Thyroid gland (tissue), 4 donors: Measurements from ENCODE around the gene ZBTB7A. TPM values are rescaled to one million over a fixed set of nuclear protein-coding genes. Genes with fewer than 3 reads are reported as not detected.

ENCODE experiments used
- DNase-seq, 2 donors: peaks; one replicate each; pipeline ENCODE4 v3.0.0-alpha.2; 2019
- H3K27ac ChIP-seq, 3 donors: fragments of 200-600 bp; sonication (generic); 1 replicate in 2 of 3; 2 replicates in 1 of 3; pipeline ENCODE4 v1.5.1; 2016 to 2019; ENCODE audit warnings: mild to moderate bottlenecking in 1 of 3, moderate library complexity in 1 of 3
- H3K27me3 ChIP-seq: fragments of 200-600 bp; sonication (generic); one replicate; pipeline ENCODE4 v1.5.1; 2019
- H3K36me3 ChIP-seq, 2 donors: fragments of 200-600 bp; sonication (generic); one replicate each; pipeline ENCODE4 v1.5.1; 2016 to 2019
- H3K4me1 ChIP-seq, 2 donors: fragments of 200-600 bp; sonication (generic); one replicate each; pipeline ENCODE4 v1.5.1; 2017 to 2019
- H3K4me3 ChIP-seq, 3 donors: fragments of 200-600 bp; sonication (generic); replicated peaks in 1 of 3; 1 replicate in 2 of 3; 2 replicates in 1 of 3; pipeline ENCODE4 v1.5.1; 2016; ENCODE audit warnings: mild to moderate bottlenecking in 1 of 3
- H3K9me3 ChIP-seq: fragments of 200-600 bp; sonication (generic); one replicate; pipeline ENCODE4 v1.5.1; 2017
- POLR2A ChIP-seq, 2 donors: fragments of 450-650 bp; IDR thresholded peaks; one replicate each; pipeline ENCODE4 v1.6.1; 2017; ENCODE audit warnings: antibody characterized with exemption in 2 of 2, mild to moderate bottlenecking in 2 of 2, moderate library complexity in 1 of 2
- WGBS, 2 donors: methylation state at CpG; one replicate each; pipeline ENCODE4 v1.1.5; 2017; 5-methylcytosine and 5-hydroxymethylcytosine counted together
- intact Hi-C: fragments of 100-400 bp; cut with DNase I; formaldehyde crosslinking; loops from one replicate; pipeline ENCODE4 v1.15.1; 2023
- total RNA-seq, 4 donors: library from RNA; depleted of rRNA; stranded (reverse); fragments of >200 nt; gene quantifications; one replicate each; pipeline ENCODE4 v1.2.3, GENCODE V29; 2016
- TF ChIP-seq, protein P1 (sequence below), 6 experiments: fragments of 200-600 bp in 3 of 6; fragments of 450-650 bp in 3 of 6; sonication (generic) in 3 of 6; IDR thresholded peaks; one replicate each; pipeline ENCODE4 v1.5.1; 2016 to 2019; ENCODE audit warnings: antibody characterized with exemption in 6 of 6, mild to moderate bottlenecking in 2 of 6, inconsistent platforms in 1 of 6, moderate library complexity in 1 of 6

Gene ZBTB7A
- total RNA-seq, 4 donors from 2014 or later = 45.3 to 85.3 (median 54.9) TPM

DNA sequence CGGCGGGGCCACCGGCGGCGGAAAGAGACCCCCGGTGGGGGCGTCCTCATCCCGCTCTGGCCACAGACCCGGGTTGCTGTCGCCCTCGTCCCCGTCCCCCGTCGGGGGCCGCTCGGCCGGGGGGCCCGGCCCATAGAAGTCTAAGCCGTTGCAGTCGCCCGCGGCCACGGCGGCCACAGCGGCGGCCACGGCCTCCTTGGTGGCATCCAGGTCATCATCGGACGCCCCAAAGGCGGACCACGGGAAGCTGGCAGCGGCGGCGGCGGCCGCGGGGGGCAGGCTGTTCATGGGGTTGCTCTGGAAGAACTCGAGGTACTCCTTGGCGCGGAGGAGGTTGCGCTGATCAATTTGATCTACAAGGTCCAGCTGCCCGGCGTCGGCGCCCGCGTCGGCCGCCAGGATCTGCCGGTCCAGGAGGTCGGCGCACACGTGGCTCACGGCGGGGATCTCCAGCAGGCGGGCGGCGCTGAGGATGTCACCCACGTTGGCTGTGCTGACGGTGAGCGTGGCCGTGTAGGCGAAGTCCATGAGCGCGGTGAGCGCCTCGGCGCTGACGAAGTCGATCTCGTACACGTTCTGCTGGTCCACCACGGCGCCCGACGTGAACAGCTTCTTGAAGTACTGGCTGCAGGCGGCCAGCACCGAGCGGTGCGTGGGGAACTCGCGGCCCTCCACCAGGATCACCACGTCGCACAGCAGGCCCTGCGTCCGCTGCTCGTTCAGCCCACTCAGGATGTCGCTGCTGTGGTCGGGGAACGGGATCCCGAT, 12.1 kb downstream of the ZBTB7A start:
- Histone ChIP-seq H3K9me3 (no peaks in the 10 kb centered on the region), H3K27ac (no peak overlapping the region), H3K36me3 (peaks cover 29 to 34% of the 10 kb centered on the region in 2 donors), H3K4me3 (no peak overlapping the region), H3K4me1 (peaks cover 15 to 36% of the 10 kb centered on the region in 2 donors), H3K27me3 (no peaks in the 10 kb centered on the region)
- no peak for TF ChIP-seq POLR2A (IDR thresholded peaks at IDR 0.05)
- TF ChIP-seq, protein P1, sequence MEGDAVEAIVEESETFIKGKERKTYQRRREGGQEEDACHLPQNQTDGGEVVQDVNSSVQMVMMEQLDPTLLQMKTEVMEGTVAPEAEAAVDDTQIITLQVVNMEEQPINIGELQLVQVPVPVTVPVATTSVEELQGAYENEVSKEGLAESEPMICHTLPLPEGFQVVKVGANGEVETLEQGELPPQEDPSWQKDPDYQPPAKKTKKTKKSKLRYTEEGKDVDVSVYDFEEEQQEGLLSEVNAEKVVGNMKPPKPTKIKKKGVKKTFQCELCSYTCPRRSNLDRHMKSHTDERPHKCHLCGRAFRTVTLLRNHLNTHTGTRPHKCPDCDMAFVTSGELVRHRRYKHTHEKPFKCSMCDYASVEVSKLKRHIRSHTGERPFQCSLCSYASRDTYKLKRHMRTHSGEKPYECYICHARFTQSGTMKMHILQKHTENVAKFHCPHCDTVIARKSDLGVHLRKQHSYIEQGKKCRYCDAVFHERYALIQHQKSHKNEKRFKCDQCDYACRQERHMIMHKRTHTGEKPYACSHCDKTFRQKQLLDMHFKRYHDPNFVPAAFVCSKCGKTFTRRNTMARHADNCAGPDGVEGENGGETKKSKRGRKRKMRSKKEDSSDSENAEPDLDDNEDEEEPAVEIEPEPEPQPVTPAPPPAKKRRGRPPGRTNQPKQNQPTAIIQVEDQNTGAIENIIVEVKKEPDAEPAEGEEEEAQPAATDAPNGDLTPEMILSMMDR (IDR thresholded peaks at IDR 0.05) = no peak
- 97% methylated on average over 44 to 83 of the region's 91 CpGs for WGBS, 2 donors
- no peak for DNase-seq
- intact Hi-C loops = loop anchor here (5.0 kb wide), 1 partner anchor 37 kb away; no protein-coding TSS in a partner anchor

DNA sequence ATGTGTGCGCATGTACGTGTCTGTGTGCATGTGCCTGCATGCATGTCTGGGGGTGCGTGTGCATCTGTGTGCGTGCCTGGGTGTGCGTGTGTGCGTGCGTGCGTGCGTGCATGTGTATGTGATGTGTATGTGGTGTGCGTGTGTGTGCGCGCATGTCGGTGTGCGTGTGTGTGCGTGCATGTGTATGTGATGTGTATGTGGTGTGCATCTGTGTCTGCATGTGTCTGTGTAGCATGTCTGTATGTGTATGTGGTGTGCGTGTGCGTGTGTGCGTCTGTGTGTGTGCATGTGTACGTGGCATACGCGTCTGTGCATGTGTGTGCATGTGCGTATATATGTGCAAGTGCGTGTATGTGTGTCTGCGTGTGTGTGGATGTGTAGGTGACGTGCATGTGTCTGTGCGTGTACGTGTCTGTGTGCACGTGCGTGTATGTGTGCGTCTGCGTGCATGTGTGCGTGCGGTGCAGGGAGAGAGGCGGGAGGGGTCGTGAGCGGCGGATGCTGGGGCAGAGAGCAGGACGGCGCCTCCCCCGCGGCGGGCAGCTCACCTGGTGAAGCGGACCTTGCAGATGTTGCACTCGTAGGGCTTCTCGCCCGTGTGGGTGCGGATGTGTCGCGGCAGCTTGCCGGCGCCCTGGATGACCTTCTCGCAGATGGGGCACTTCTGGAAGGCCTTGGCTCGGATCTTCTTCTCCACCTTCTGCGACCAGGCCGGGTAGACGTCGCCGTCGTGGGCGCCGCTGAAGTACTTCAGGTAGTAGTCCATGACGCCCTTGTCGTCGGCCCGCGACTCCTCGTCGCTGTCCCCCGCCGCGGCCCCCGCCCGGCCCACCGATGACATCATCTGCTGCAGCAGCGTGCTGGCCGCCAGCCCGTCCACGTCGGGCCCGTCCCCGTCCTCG, 13.0 kb downstream of the ZBTB7A start:
- TF ChIP-seq POLR2A (IDR thresholded peaks at IDR 0.05) = no peak
- TF ChIP-seq, protein P1 (IDR thresholded peaks at IDR 0.05) = no peak
- Histone ChIP-seq H3K36me3 (peaks cover 29 to 34% of the 10 kb centered on the region in 2 donors), H3K27ac (no peak overlapping the region), H3K4me1 (peaks cover 6 to 27% of the 10 kb centered on the region in 2 donors), H3K27me3 (no peaks in the 10 kb centered on the region), H3K9me3 (no peaks in the 10 kb centered on the region), H3K4me3 (no peak overlapping the region)
- WGBS, 2 donors = 90 to 92% methylated on average over 55 to 82 of the region's 82 CpGs
- intact Hi-C loops = loop anchor here (5.0 kb wide), 1 partner anchor 36 kb away; no protein-coding TSS in a partner anchor
- DNase-seq = no peak

DNA sequence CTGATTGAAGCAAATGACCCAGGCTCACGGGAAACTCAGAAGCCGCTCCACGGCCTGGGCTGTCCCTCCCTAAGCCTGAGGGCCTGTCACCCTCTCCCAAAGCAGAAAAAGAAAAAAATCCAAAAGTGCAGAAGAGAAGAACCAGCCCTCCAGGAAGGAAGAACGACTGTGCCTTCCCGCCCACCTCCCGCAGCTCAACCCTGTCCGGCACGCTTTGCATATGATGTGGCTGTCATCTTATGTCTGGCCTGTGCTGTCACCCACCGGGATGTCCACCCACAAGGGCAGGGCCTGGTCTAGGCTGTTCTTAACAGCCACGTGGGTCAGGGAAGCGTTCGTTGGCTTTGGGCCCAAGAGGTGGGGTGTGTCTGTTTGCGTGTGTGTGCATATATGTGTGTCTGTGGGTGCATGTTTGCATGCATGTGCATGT, 13.7 kb downstream of the ZBTB7A start:
- intact Hi-C loops = loop anchor here (5.0 kb wide), 1 partner anchor 36 kb away; no protein-coding TSS in a partner anchor
- no peak overlapping the region for H3K27ac ChIP-seq
- WGBS, 2 donors = 55 to 60% methylated on average over 10 to 13 of the region's 13 CpGs
- no peaks in the 10 kb centered on the region for H3K9me3 ChIP-seq
- TF ChIP-seq POLR2A (IDR thresholded peaks at IDR 0.05) = no peak
- TF ChIP-seq, protein P1 (IDR thresholded peaks at IDR 0.05) = no peak
- H3K36me3 ChIP-seq = peaks cover 29 to 37% of the 10 kb centered on the region in 2 donors
- H3K27me3 ChIP-seq = no peaks in the 10 kb centered on the region
- peaks cover 6 to 20% of the 10 kb centered on the region in 2 donors for H3K4me1 ChIP-seq
- H3K4me3 ChIP-seq = no peak overlapping the region
- DNase-seq = no peak

DNA sequence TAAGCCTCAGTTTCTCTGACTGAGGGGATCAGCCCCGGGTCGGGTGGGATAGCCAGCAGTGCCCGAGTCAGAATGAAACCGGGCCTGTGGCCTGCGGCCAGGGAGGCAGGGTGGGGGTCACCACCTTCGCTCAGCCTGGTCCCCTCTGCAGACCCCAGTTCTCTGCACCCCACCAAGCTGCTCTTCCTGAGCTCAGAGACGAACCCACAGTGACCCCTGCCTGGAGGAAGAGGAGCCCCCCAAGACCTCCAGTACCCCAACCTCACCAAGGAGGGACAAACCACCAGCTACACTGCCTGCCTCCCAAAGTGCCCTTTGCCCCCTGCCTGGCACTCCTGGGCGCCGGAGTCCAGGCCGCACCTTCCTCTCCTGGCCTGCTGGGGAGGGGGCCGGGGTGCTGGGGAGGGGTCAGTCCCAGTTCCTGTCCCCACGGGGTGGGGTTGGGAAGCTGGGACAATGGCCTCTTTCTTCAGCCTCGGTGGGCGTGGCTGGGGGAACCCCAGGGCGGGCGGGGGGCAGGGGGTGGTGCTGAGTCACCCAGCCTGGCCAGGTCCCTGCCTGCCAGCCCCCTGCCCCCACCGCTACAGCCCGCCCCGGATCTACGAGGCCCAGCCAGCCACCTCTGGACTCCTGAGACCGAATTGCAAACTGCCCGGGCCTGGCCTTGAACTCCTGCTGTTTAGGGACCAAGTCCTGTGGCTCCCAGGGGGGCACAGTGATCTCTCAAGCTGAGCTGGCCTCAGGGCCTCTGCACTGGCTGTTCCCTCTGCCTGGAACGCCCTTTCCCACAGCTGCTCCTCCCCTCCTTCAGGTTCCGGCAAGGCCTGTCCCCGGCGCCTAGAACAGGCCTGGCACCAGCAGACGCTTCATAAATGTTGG, 14.3 kb downstream of the ZBTB7A start:
- peaks cover 6 to 16% of the 10 kb centered on the region in 2 donors for H3K4me1 ChIP-seq

More for the DNA sequence above, 14.3 kb downstream of the ZBTB7A start:
- intact Hi-C loops = loop anchor here (5.0 kb wide), 1 partner anchor 35 kb away; no protein-coding TSS in a partner anchor
- no peak overlapping the region for H3K4me3 ChIP-seq
- 69 to 85% methylated on average over 12 to 13 of the region's 27 CpGs for WGBS, 2 donors
- peak overlapping the region in 1 of 3 donors; percentile 36 for H3K27ac ChIP-seq
- no peaks in the 10 kb centered on the region for H3K27me3 ChIP-seq
- H3K9me3 ChIP-seq = no peaks in the 10 kb centered on the region
- peaks cover 31 to 38% of the 10 kb centered on the region in 2 donors for H3K36me3 ChIP-seq
- TF ChIP-seq POLR2A (IDR thresholded peaks at IDR 0.05) = no peak
- TF ChIP-seq, protein P1 (IDR thresholded peaks at IDR 0.05) = no peak
- no peak for DNase-seq
